AG08395 (cell line): Measurements from ENCODE around the gene ARRDC4.
A peak's percentile ranks its signal among the peaks of the same experiment; 100 is the strongest.

Experiments used
- DNase-seq: peaks from one replicate; pipeline ENCODE4 v3.0.0; 2012; ENCODE audit warnings: mixed read lengths, low spot score

ARRDC4 gene, protein sequence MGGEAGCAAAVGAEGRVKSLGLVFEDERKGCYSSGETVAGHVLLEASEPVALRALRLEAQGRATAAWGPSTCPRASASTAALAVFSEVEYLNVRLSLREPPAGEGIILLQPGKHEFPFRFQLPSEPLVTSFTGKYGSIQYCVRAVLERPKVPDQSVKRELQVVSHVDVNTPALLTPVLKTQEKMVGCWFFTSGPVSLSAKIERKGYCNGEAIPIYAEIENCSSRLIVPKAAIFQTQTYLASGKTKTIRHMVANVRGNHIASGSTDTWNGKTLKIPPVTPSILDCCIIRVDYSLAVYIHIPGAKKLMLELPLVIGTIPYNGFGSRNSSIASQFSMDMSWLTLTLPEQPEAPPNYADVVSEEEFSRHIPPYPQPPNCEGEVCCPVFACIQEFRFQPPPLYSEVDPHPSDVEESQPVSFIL

DNA sequence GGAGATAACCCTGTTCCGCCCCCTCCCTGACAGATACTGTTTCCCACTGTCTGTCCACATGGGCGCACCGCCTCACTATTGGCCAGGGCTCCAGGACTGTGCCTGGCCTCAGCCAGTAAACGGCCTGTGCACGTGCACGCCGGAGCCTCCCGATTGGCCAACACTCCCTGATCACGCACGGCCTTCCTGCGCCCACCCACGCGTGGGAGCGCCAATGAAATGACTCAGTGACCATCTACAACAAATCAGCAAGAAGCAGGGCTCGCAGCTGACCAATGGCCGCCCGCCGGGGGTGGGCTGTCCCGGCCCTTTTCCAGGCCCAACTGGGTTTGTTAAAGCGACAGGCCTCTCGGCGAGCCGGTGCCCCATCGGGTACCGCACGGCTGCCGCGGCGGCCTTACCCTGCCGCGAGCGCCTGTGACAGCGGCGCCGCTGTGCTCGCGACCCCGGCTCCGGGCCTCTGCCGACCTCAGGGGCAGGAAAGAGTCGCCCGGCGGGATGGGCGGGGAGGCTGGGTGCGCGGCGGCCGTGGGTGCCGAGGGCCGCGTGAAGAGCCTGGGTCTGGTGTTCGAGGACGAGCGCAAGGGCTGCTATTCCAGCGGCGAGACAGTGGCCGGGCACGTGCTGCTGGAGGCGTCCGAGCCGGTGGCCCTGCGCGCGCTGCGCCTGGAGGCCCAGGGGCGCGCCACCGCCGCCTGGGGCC, at the start of gene ARRDC4:
Gene ARRDC4 (plus strand): TSS at position 340 of the 703 bp plus-strand sequence. CDS start 159 bp downstream, at position 499.
- DNase-seq: peak; percentile 97

DNA sequence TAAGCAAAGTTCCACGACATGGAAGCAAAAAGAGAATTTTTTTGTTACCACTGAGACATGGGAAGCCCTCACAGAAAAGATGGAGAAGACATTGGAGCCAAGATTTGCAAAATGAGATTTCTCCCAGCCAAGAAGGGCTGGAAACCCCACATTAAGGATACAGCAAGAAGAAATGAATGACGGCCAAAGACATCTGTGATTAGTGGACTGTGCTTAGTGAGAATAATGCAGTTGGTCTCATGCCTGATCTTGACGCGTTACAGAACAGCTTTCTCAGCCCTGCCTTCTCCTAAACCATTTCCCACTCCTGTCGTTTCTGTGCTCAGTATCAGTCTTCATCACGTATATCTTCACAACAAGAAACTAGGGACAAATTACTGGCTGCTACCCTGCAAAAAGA, 45.8 kb upstream of the ARRDC4 start:
- no peak for DNase-seq

DNA sequence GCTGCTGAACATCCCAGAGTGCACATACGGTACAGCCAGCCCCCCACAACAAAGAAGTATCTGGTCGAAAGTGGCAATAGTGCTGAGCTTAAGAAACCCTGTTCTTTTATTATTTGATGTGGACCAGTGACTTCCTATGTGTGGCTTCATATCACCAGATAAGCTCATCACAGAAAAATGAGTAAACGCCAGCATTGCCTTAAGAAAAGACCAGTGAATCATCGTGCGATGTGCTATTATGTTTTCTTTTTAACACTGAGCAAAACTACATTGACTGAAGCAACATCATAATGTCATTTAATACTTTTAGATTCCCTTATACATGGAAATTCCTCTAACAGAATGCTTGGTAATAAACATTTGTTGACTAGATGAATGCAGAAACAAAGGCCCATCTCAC, 45.2 kb upstream of the ARRDC4 start:
- DNase-seq: no peak

DNA sequence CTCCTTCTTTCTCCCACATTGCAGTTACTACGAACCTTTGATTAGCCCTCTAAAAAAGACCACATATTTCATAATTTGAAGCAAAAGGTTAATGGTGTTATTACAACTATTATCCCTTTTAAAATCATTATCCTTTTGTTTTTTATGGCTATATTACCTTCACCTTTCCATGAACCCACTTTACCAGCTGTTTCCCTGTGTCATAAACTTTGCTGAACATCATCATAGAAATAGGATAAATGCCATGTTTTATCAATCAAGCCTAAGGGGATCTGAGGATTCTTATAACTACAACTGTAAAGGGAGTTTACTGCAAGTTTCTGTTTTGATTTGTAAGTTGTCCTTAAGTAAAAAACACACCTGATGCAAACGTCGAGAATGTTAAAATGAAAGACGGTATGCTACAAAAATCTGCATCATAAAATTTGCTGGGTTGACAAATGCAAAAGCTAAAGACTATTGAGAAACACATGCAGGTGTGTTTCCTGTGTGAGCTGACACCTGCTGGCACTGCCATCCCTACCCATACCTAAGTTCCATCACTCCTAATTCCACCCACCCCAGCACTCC, 39.1 kb upstream of the ARRDC4 start:
- no peak for DNase-seq

DNA sequence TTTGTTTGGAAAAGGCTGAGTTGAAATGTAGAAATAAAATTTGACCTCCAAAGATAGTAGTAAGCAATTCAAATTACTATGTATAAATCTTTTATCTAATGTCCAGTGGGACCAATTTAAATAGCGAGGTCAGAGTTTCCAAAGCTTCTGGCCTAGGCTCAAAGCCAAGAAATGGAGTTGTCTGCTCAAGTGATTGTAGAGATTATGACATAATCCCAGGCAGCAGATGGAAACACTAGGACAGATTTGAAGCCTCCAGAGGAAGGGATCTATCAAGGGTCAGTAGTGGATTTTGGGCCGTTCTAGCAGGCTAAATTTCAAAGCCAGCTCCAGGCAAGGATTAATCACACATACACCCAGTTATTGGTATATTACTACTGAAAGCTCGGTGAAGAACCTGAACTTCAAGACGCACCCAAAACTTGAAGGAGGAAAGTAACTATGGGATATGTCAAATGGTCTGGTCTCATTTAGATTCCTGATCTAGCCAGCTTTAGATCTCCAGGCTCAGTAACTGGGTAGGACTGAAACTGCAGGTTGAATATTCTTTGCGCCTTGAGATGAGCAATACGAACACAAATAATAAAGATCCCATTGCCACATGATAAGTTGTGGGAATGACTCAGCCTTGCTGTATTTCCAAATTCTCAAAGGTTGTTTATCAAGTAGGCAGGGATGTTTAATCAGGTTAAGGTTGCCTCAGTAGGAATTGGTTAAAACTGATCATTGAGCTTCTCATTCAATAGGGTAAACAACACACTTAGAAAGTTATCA, 30.9 kb upstream of the ARRDC4 start:
- DNase-seq: no peak

DNA sequence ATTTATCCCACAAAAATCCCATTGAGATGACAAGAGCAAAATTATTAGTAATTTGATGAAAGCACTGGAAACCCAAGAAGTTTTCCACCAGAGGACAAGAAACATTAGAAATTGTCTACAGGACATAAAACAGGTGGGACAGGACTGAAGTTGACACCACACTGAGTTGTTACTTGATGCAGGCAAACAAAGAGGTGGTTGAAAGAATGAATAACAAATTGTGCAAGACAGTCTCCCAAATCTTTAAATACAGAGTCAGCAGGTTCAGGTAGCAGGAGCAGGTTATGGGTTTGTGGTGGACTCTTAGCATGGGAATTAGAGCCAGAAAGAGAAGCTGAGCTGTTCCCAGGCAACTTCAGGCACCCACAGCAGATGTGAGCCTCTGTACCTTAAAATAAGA, 30.3 kb upstream of the ARRDC4 start:
- no peak for DNase-seq

DNA sequence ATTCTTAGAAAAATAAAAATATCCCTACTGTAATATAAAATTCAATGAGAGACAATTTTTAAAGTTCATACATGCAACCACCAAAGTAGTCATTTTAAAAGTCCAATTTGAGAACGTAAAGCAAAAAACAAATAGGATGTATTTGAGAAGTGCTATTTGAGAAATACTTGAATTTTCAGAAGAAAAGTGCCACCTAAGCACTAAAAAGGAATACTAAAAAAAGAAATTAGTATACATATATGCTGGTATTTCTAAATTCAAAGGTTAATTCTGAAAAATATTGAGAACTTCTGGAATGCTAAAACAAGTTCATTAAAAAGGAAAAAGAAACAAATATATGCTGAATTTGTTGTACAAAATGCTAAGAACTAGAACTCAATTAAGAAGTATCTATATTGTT, 29.2 kb upstream of the ARRDC4 start:
- DNase-seq: no peak

DNA sequence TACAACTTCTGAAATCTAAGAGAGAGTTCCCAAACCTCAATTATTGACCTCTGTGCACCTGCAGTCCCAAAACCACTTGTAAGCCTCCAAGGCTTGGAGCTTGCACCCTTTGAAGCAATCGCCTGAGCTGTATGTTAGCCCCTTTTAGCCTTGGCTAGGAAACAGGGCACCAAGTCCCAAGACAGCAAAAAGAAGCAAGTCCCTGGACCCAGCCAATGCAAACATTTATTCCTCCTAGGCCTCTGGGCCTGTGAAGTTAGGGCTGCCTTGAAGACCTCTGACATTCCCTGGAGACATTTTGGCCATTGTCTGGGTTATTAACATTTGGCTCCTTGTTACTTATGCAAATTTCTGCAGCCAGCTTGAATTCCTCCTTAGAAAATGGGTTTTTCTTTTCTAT, 26.9 kb upstream of the ARRDC4 start:
- DNase-seq: no peak

DNA sequence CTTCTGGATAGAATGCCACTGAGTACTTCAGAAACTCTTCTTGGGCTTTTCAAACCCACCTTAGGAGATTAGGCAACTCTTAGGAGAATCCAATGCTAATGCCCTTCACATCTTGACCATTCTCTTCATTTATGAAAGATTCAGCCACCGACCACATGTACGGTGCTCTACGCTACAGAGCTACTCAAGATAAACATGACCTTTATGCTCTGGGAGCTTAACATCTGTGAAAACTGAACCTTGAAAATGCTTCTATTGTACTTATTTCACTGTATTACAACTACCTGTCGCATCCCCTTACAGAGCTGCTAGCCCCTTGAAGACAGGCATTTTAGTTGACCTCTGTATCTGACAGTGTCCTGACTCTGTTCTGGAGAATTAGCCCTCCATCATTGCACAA, 19.5 kb upstream of the ARRDC4 start:
- DNase-seq: no peak

DNA sequence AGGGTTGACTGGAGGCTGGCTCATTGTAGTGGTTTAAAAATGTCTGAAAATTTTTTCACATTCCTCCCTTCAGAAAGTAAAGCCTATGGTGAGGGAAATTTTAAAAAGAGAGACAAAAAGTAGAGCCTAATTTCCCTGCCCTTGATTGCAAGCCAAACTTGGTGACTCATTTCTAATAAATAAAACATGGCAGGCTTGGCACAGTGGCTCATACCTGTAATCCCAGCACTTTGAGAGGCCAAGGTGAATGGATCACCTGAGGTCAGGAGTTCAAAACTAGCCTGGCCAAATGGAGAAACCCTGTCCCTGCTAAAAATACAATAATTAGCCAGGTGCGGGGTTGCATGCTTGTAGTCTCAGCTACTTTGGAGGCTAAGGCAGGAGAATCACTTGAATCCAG, 18.9 kb upstream of the ARRDC4 start:
- no peak for DNase-seq

DNA sequence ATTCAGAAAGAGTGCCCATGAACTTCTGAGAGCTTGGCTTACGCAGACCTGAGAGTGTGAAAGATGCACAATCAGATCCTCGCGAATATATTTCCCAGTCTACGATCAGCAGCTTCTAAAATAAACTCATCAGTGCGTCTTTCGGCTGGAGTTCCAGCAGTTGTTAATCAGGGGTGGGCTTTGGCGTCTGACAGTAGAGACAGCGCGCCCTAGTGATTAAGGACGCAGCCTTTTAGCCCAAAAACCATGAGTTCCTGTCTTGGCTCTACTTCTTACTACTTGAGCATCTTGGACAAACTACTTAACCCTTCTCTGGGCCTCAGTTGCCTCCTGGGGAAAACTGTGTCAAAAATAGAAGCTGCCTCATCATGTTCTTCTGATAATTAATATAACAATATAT, 15.8 kb upstream of the ARRDC4 start:
- no peak for DNase-seq

DNA sequence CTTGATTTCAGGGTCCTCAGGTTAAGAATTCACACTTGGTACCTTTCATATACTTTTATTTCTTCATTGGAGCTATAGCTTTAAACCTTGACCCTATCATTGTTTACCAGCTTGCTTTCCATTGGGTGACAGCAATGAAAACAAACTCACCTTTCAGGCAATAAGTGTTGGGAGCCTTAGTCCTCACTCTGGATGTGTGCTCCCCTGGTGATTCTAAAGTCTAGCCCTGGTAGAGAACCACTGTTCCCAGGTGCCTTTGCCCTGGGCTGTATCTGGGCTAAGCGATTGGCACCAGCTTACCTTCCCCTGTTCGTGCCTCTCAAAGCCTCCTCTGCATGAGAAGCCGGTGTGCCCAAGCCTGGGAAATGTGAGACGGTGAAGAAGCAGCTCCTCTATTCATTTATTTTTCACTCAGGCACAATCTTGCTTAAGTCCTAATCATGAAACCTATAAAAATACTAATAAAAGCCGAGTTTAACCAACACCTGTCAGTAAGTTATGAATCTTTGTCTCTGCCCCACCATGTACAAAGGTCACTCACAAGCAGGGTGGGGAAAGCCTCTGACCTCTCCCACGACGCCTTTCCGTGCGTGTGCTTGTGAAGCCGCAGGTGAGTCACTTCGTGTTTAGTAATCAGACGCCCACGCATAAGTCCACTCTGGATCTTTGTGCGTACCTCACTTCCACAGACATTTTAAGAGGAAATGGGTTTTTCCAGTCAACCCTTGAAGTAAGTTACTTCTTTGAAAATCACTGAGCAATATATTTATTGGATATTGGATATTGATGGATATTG, 12.8 kb upstream of the ARRDC4 start:
- DNase-seq: no peak

DNA sequence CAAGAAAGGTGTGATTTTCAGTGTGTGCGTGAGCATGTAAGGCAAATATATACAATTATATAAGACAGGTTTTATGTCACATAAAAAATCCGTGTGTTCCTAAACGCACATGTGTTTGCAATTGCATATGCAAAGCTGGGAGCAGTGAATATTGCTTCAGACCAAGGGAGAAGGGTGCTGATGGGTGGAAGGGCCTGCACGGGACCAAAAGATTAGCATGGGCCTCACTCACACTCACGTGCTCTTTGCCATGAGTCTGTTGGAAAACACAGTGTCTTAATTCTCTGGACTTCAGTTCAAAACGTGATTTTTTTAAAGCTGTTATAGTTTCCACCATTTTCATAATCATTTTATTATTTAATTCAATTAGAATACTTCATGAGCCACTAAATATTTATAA, 7.2 kb upstream of the ARRDC4 start:
- DNase-seq: no peak

DNA sequence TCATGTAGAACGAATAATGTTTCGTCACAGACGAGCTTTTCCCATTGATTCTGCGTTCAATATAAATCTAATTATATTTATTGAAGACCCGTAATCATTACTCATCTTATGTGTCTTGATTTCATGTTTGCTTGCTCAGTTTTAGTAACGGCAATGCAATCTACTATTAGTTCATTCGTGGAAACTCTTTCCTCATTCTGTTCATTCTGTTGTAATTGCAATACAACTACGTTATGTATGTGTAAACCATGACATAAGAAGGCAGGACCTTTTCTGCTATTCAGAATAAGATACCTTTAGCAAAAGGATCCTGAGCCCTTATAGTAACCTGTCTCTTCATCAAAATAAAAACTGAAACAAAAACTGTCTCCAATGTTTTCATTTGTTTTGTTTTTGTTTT, 6.8 kb upstream of the ARRDC4 start:
- DNase-seq: no peak

DNA sequence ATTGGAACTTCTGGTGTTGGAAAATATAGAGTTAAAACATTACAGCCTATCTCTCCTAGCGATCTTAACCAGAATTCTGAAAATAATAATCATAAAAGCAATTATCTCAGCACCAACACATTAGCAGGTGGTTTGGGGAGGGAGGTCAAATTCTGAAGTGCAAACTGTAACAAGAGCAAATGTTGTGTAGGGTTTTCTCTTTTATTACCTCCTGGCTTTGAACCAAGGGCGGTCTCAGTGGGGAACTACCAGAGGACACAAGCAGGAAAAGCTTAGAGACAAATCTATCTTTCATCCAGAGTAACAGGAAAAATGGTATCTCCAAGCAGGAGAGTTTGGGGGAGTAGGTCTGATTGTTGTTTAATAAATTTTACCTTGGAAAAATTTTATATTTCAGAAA, 5.5 kb upstream of the ARRDC4 start:
- DNase-seq: no peak

DNA sequence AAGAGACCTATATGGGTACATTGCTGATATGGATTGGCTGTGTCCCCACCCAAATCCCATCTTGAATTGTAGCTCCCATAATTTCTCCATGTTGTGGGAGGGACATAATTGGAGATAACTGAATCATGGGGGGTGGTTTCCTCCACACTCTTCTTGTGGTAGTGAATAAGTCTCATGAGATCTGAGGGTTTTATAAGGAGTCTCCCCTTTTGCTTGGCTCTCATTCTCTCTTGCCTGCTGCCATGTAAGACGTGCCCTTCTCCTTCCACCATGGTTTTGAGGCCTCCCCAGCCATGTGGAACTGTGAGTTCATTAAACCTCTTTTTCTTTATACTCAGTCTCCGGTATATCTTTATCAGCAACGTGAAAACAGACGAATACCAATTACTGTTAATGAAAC, 5.0 kb upstream of the ARRDC4 start:
- no peak for DNase-seq

DNA sequence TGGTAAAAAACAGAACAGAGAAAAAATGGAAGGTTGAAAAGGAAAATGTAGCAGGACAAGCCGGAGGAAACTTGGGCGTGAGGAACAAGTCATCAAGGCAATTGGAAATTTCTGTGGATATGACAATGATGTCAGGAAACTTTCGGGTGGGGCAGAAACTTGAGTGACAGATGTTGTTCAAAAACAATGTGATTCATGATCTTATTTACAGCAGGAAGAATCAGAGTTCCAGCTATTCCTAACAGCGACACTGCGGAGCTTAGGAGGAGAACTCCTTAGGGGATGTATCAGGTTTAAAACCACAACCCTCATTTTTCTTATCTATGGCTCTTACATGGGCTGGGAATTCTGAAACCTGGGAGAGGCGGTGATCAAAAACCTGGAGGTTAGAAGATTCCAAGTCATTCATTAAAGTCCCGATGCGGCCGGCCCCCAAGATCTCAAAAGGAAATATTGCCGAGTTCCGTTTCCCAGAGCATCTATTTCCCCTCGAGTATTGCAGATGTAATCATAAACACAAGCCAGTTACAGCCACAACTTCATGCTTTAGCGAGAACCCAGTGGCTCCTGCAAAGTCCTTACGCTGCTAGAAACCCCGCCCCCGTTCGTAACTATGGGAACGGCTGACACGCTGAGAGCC, 659 bp upstream of the ARRDC4 start:
- no peak for DNase-seq

DNA sequence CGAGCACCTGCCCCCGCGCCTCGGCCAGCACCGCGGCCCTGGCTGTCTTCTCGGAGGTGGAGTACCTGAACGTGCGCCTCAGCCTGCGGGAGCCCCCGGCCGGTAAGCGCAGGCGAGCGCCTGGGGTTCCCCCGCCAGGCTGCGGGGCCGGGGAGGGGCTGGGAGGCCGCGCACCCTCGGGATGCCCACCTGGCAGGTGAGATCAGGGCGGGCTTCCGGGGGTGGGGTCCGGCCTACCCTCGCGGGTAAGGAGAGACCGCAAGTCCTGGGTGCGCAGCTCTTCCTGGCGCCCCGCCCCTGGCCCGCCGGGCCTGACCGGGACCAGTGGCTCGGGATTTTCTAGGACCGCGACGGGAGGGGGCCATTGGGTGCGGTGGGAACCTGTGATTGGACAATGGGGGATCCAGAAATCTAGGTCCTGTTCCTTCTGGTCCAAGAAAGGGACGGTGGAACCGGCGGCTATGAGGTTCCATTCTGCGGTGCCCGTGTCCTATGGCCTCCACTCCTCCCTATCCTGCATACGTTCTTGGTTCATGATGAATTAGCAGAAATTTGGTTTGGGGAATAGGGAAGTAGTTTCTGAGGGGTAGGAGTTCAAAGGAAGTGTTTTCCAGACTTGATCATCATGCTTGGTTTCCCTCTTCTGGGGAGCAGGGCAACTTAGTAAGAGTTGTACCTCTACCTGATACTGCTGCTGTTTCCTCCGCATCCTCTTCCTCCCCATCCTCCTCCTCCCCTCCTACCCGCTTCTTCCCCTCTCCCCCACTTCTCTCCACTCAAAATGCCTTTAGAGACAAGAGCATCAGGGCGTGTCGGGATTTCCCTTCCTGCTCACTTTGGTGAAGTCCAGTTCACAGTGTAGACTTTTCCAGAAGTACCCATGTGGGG, 808 bp downstream of the ARRDC4 start:
- DNase-seq: no peak

DNA sequence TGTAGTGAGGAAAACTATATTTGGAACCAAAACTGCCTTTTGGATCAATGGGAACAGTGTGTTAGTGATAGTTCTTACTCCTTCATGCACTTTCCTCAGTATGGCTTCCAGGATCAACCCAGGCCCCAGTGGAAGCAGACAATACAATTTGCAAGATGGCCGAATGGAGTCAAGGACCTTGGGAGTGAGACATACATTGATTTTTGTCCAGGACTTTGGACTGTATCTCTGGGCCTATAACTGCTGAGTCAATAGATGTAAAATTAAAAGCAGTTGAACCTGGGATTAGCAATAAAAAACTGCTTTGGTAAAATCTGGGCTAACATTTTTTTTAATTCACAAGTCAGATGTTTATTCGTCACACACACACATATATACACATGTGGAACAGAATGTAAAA, 1.8 kb downstream of the ARRDC4 start:
- no peak for DNase-seq

DNA sequence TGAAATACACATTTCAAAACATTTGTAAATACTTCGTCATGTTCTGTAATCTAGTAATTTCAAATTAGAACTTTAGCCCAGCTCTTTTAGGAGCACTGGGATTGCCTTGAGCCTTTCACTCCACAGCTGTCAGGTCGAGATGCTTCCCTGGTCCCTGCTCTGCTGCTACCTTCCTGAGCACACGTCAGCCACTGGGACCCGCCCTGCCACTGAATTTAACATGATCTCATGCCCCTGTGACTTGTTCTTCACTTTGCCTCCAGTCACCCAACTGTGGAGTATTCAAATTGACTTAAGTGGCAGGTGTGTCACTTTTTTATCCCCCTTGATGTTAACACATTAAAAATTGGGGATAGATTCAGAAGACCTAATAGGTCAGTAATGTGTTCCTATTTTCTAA, 3.3 kb downstream of the ARRDC4 start:
- DNase-seq: no peak
